HepG2 (cell line): ENCODE data around the gene CARD16. TPM values are rescaled to one million over a fixed set of nuclear protein-coding genes. Genes with fewer than 3 reads are reported as not detected.
A peak's percentile ranks its signal among the peaks of the same experiment; 100 is the strongest.

Experiments
- ARID2 ChIP-seq: sonication (generic); formaldehyde crosslinking; IDR thresholded peaks from 2 replicates; pipeline ENCODE4 v1.8.1; 2022; ENCODE audit warnings: mild to moderate bottlenecking, missing genetic modification reagents, borderline replicate concordance
- CC2D1A ChIP-seq: sonication (generic); formaldehyde crosslinking; IDR thresholded peaks from 2 replicates; pipeline ENCODE4 v1.8.1; 2023; ENCODE audit warnings: mild to moderate bottlenecking, missing genetic modification reagents
- CSRNP2 ChIP-seq: sonication (generic); formaldehyde crosslinking; conservative IDR thresholded peaks from 2 replicates; pipeline ENCODE4 v1.8.0; 2022; ENCODE audit warnings: low read depth, missing genetic modification reagents
- FOSL1 ChIP-seq: sonication (generic); formaldehyde crosslinking; IDR thresholded peaks from 2 replicates; pipeline ENCODE4 v1.9.0; 2021; ENCODE audit warnings: missing genetic modification reagents, borderline replicate concordance
- FOXA3 ChIP-seq: IDR thresholded peaks from 2 replicates; pipeline ENCODE4 v1.6.1; 2016; ENCODE audit warnings: missing genetic modification reagents, missing compliant biosample characterization
- KAT8 ChIP-seq: IDR thresholded peaks from 2 replicates; pipeline ENCODE4 v1.6.1; 2016; ENCODE audit warnings: missing genetic modification reagents, missing compliant biosample characterization
- KDM5B ChIP-seq: sonication (generic); formaldehyde crosslinking; IDR thresholded peaks from 2 replicates; pipeline ENCODE4 v1.4.0; 2020; ENCODE audit warnings: missing genetic modification reagents, mild to moderate bottlenecking, borderline replicate concordance
- MED1 ChIP-seq: sonication (generic); formaldehyde crosslinking; IDR thresholded peaks from 2 replicates; pipeline ENCODE4 v1.4.0; 2020; ENCODE audit warnings: missing genetic modification reagents
- MIER3 ChIP-seq: IDR thresholded peaks from 2 replicates; pipeline ENCODE4 v1.6.1; 2016; ENCODE audit warnings: missing compliant biosample characterization, borderline replicate concordance
- MLX ChIP-seq: IDR thresholded peaks from 2 replicates; pipeline ENCODE4 v1.6.1; 2016
- MNT ChIP-seq: fragments of 450-650 bp; IDR thresholded peaks from 2 replicates; pipeline ENCODE4 v1.6.1; 2016
- NR2F2 ChIP-seq: IDR thresholded peaks from 2 replicates; pipeline ENCODE4 v1.6.1; 2012; ENCODE audit warnings: low read depth, inconsistent platforms, borderline replicate concordance
- RBAK ChIP-seq: sonication (generic); formaldehyde crosslinking; IDR thresholded peaks from 2 replicates; pipeline ENCODE4 v1.5.1; 2020; ENCODE audit warnings: mild to moderate bottlenecking, missing genetic modification reagents
- RXRA ChIP-seq: sonication (generic); formaldehyde crosslinking; IDR thresholded peaks from 2 replicates; pipeline ENCODE4 v1.5.1; 2020; ENCODE audit warnings: missing genetic modification reagents
- SMAD1 ChIP-seq: sonication (generic); formaldehyde crosslinking; IDR thresholded peaks from 2 replicates; pipeline ENCODE4 v1.4.0; 2020; ENCODE audit warnings: missing genetic modification reagents, low read depth, mild to moderate bottlenecking, borderline replicate concordance
- SOX6 ChIP-seq, 2 experiments: fragments of 450-650 bp in 1 of 2; sonication (generic) in 1 of 2; formaldehyde crosslinking in 1 of 2; IDR thresholded peaks; 2 replicates each; pipeline versions ENCODE4 v1.4.0 to v1.6.1; 2017 to 2020; ENCODE audit warnings: antibody characterized with exemption in 1 of 2, mild to moderate bottlenecking in 1 of 2, missing genetic modification reagents in 1 of 2
- TRIM24 ChIP-seq: sonication (generic); formaldehyde crosslinking; IDR thresholded peaks from 2 replicates; pipeline ENCODE4 v1.8.0; 2022; ENCODE audit warnings: mild to moderate bottlenecking, missing genetic modification reagents
- ZBTB25 ChIP-seq: IDR thresholded peaks from 2 replicates; pipeline ENCODE4 v1.6.1; 2018; ENCODE audit warnings: missing genetic modification reagents
- ZMYM2 ChIP-seq: sonication (generic); formaldehyde crosslinking; IDR thresholded peaks from 2 replicates; pipeline ENCODE4 v1.8.0; 2022; ENCODE audit warnings: mild to moderate bottlenecking, missing genetic modification reagents
- ZNF253 ChIP-seq: sonication (generic); formaldehyde crosslinking; IDR thresholded peaks from 2 replicates; pipeline ENCODE4 v1.8.0; 2022; ENCODE audit warnings: mild to moderate bottlenecking, missing genetic modification reagents, borderline replicate concordance
- ZNF326 ChIP-seq: sonication (generic); formaldehyde crosslinking; IDR thresholded peaks from 2 replicates; pipeline ENCODE4 v1.4.0; 2020; ENCODE audit warnings: missing genetic modification reagents, borderline replicate concordance
- ZNF512 ChIP-seq: sonication (generic); formaldehyde crosslinking; IDR thresholded peaks from 2 replicates; pipeline ENCODE4 v1.4.0; 2020; ENCODE audit warnings: mild to moderate bottlenecking, missing genetic modification reagents
- ZNF720 ChIP-seq: sonication (generic); formaldehyde crosslinking; IDR thresholded peaks from 2 replicates; pipeline ENCODE4 v1.4.0; 2020; ENCODE audit warnings: missing genetic modification reagents
- ZNF790 ChIP-seq: sonication (generic); formaldehyde crosslinking; IDR thresholded peaks from 2 replicates; pipeline ENCODE4 v1.8.0; 2022; ENCODE audit warnings: missing genetic modification reagents, mild to moderate bottlenecking, borderline replicate concordance
- ZNF83 ChIP-seq: sonication (generic); formaldehyde crosslinking; IDR thresholded peaks from 2 replicates; pipeline ENCODE4 v1.4.0; 2020; ENCODE audit warnings: missing genetic modification reagents, mild to moderate bottlenecking, borderline replicate concordance
- ZNF891 ChIP-seq: sonication (generic); formaldehyde crosslinking; IDR thresholded peaks from 2 replicates; pipeline ENCODE4 v1.5.0; 2020; ENCODE audit warnings: mild to moderate bottlenecking, missing genetic modification reagents
- polyA plus RNA-seq, 8 experiments: library from polyadenylated mRNA; depleted of rRNA in 3 of 8; stranded (reverse) in 7 of 8; unstranded in 1 of 8; fragments of >200 nt; fragmentation: Illumina TruSeq in 4 of 8; extraction: Trizol in 4 of 8; gene quantifications; 2 replicates each; pipeline versions ENCODE4 v1.2.1 to v1.2.3, GENCODE V29; 2011 to 2016; ENCODE audit warnings: low read depth in 4 of 8, missing spikeins in 1 of 8, mixed read lengths in 1 of 8; ENCODE audit not compliant: insufficient read depth in 1 of 8
- total RNA-seq, 5 experiments: library from RNA; depleted of rRNA; stranded (reverse); fragments of >200 nt; fragmentation: Illumina TruSeq; extraction: Trizol; gene quantifications; 2 replicates each; pipeline ENCODE4 v1.2.3, GENCODE V29; 2016; ENCODE audit warnings: low read depth in 1 of 5

The CARD16 gene
- total and polyA plus RNA-seq, 2 of the 13 experiments (the other 11 are each of a cell fraction or from before 2014, with no cell fraction given), result 0.34 TPM; not detected in 1

- TF ChIP-seq CSRNP2 (CRISPR knock-in tag) (no peak), TRIM24 (no peak), ARID2 (CRISPR knock-in tag) (no peak), CC2D1A (no peak), MNT (no peak), MED1 (CRISPR knock-in tag) (peak; percentile 70), KAT8 (peak; percentile 73; the same call in 1 of the 2 replicates), ZNF253 (no peak), RBAK (CRISPR knock-in tag) (no peak), ZNF891 (no peak), KDM5B (CRISPR knock-in tag) (no peak), ZNF512 (no peak), ZNF790 (CRISPR knock-in tag) (no peak), SMAD1 (CRISPR knock-in tag) (no peak), FOXA3 (CRISPR knock-in tag) (peak; percentile 96), NR2F2 (peak; percentile 71), SOX6 (IDR thresholded peaks at IDR 0.05) (no peak), SOX6 (CRISPR knock-in tag; IDR thresholded peaks at IDR 0.05) (peak; percentile 95), MIER3 (CRISPR knock-in tag) (peak; percentile 57; the same call in 1 of the 2 replicates), ZNF720 (CRISPR knock-in tag) (no peak), ZNF326 (CRISPR knock-in tag) (no peak), RXRA (CRISPR knock-in tag) (no peak), MLX (CRISPR knock-in tag) (0 out of 2 replicates have a peak, but pooled peaks have one; percentile 30), ZBTB25 (CRISPR knock-in tag) (no peak; the same call in 1 of the 2 replicates), ZMYM2 (no peak), ZNF83 (no peak), FOSL1 (no peak)
Observed at GRCh38 chr11:104995001-104995408, 50.1 kb downstream of the CARD16 start (continued).
